Fibroblast of skin of back (primary cell): ENCODE results near the gene RNF31.

Experiments
- DNase-seq: peaks from one replicate; pipeline ENCODE4 v3.0.0-alpha.2; 2013

Gene RNF31

DNA sequence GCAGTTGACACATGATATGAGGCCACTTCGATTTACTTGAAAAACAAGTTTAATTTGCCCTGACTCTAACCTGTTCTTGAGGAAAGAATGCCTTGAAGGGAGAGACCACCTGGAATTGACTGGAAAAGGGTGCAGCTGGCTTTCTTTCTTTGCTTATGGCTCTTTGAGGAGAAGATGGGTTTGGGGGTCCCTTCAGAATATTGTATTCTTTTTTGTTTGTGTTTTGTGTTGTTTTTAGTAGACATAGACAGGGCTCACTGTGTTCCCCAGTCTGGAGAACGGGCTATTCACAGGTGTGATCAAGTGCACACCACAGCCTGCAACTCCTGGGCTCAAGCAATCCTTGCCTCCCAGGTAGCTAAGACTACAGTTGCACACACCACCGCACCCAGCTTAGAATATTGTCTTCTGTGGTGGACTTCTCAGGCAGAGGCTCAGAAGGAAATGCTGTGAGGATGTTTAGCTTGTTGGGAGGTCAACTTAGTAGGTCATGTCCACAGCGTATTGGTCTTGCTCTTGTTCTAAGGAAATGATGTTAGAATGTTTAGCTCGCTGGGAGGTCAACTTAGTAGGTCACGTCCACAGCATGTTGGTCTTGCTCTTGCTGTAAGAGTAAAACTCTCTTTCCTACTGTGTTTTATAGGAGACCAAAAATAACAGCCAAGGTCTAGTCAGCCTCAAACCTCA is 31.0 kb upstream of the RNF31 start:
- no peak for DNase-seq

DNA sequence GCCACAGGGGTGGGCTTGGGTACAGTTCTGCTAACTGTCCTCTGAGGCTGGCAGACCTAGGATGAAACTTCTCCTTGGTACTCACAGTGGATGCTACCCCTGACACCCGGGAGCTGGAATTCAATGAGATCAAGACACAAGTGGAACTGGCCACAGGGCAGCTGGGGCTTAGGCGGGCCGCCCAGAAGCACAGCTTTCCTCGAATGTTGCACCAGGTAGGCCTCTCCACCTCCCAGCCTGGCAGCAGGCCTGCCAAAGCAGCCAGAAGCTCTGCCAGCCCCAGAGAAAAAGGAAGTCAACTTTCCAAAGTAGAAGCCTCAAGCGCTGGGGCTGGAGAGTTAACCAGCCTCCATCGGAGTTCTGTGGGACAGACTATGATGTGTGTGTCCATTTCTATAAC is 30.1 kb upstream of the RNF31 start:
- no peak for DNase-seq

DNA sequence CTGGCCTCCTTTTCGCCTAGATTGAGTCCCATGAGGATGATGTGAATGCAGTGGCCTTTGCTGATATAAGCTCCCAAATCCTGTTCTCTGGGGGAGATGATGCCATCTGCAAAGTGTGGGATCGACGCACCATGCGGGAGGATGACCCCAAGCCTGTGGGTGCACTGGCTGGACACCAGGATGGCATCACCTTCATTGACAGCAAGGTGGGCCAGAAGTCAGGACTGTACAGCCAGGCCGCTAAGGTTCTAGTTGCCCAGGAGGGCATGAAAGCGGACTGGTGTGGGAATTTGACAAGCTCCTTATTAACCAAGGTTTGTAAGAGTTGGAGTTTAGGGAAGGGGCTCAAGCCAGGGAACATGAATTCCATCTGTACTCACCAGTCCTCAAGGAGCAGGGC is 27.6 kb upstream of the RNF31 start:
- DNase-seq, result no peak

- DNase-seq, result no peak
Measured at GRCh38 chr14:24121210-24121609, 26.1 kb upstream of the RNF31 start.

- no peak for DNase-seq
Measured at GRCh38 chr14:24122416-24122815, 24.9 kb upstream of the RNF31 start.

DNA sequence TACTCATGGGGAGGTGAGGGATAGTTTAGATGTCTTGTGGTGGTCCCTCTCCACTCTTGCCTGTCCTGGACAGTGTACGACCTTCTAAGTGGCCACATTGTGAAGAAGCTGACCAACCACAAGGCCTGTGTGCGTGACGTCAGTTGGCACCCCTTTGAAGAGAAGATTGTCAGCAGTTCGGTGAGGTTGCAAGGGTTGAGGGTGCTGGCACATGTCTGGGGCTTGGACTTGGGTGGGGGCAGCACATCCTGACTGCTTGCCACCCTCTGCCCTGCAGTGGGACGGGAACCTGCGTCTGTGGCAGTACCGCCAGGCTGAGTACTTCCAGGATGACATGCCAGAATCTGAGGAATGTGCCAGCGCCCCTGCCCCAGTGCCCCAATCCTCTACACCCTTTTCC is 24.4 kb upstream of the RNF31 start:
- DNase-seq, result no peak

DNA sequence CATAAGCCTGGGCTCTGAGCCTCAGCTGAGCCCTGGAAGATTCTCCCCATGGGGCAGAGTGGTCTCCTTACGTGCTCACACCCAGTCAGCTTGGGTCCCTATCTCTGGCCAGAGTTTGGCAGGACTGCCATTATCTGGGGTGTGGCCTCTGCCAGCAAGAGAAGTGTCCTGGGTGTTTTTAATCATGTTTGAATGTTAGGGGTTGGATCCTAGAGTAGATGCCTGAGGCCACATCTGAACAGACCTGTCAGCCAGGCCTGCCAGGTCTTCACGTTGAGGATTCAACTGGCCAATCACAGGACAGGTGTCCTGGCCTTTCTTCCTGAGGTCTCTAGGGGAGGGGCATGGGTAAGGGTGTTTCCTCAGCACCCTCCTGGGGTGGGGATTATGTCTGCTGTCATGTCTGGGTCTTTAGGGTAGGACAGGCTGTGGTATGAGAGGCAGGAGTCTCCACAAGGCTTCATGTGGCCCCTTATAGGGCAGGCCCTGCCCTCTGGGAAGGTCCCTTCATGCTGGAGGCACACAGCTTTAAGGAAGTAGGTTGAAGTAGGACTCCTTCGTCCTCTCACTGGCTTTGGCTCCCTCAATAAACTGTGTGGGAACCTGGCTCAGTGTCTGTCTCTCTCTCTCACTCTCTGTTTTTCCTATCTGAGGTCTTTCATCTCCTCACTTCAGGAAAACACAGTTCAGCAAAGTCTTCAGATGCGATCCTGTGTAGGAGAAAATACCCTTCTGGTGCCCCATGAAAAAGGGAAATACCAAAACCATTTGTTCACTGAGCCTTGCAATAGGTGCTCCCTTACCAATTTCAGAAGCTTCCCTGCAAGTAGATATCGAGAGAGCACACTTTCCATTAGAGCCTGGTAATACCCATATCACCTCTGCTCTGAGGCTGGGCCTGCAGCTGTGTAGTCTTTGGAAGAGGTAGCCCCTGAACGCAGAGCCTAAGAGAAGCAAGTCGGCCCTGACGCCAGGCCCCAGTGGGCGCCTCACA is 23.6 kb upstream of the RNF31 start:
- DNase-seq, result no peak

- DNase-seq, result no peak
Measured at GRCh38 chr14:24126939-24127338, 20.4 kb upstream of the RNF31 start.

DNA sequence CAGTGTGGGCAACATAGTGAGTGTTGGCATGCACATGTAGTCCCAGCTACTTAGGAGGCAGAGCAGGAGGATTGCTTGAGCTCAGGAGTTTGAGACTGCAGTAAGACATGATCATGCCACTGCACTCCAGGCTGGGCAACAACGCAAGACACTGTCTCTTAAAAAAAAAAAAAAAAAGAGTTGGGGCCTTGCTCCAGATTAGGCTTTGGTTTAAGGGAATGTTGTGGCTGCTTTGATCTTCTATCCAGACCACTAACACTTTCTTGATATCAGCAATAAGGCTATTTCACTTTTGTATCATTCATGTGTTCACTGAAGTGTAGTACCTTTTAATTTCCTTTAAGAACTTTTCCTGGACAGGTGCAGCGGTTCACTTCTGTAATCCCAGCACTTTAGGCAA is 19.6 kb upstream of the RNF31 start:
- DNase-seq, result no peak

GRCh38 chr14:24129410-24129998 is 17.8 kb upstream of the RNF31 start:
- DNase-seq, result no peak

DNA sequence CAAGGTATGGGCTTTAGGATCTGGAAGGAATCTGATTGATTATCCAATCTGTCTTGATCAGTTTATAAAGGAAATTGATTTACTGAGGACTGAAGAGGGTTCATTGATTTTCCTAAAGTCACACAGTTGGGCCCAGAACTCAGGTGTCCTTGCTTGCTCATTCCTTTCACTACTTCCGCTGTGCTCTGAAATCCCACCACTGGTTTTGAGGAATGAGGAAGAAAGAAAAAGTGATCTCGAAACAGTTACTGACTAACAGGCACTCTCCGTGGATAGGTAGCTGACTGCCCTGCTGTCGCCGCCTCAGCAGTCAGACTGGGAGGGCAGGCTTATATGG is 16.9 kb upstream of the RNF31 start, which contains the start of gene FITM1:
Gene FITM1, plus strand, starts transcription at position 280 of the 337 bp plus-strand sequence. CDS start 905 bp downstream, outside the sequence.
- no peak for DNase-seq

DNA sequence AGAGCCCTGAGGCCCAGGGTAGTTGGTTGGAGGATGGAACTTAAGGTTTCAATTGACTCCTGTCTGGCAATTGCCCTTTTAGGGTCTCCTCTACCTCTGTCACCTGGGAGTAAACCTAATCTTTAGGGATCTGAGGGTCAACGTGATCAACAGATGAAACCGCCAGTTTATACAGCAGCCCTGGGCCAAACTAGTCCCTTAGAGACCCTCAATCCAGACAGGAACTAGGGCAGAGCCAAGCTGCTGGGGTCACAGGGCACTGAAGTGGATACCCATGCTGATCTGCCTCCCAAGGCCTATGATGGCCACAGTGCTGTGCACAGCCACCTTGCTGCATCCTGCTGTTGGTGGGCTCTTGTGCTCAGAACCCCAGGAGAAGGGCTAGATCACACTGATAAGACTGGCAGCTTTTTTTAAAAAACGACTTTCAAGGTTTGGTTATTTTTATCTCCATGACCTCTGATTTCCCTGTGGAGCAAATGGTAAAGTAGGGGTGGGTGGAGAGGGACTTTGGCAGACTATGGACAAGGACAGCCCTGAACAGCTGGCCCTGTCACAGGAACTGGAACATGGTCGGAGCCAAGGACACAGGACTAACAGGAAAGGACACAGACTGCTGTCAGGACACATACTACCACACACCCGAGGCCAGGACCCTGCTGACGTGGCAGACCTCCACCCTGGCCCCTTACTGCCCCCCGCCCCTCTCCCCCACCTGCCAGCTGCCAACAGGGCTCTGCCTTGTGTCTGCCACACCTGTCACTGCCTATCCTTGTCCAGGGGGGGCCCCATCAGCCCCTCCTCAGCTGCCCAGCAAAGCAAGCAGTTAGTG is 16.4 kb upstream of the RNF31 start:
- no peak for DNase-seq

GRCh38 chr14:24131549-24131966 is 15.7 kb upstream of the RNF31 start:
- DNase-seq, result no peak

GRCh38 chr14:24132061-24132685 is 15.1 kb upstream of the RNF31 start:
- no peak for DNase-seq

DNA sequence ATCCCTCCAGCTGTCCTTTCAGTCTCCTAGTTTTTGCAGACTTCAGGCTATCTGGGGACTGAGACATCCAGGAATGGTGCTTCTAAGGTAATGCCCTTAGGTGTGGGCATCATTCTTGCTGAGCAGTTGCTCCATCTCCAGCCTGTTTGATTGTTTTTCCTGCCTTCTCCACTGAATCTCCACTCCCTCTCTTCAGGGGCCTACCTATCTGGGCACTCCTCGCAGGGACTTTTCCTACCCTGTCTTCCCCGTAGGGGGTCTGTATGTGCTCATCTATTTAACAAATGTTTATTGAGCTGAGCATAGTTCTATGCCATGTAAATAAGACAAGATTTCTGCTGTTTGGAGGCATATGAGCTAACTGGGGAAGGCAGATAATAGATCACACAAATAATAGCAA is 14.3 kb upstream of the RNF31 start:
- no peak for DNase-seq

- no peak for DNase-seq
Measured at GRCh38 chr14:24133735-24134134, 13.6 kb upstream of the RNF31 start.

DNA sequence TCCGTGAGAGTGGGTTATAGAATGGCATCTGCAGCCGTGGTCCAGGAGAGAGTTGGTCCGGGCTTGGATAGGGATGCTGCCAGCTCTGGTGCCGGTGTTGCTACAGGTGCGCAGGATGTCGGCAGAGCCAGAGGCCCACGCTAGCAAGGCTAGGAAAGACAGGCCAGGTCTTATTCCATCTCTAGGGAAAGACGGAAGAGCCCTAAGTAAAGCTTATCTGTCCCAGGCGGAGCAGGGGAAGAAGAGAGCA is 11.8 kb upstream of the RNF31 start:
- no peak for DNase-seq

- peak; percentile 85 for DNase-seq
Measured at GRCh38 chr14:24135834-24136683, 11.2 kb upstream of the RNF31 start, which contains the start of gene PSME1. Gene PSME1, plus strand, starts transcription at chr14:24136194. Its CDS starts 69 bp downstream, at chr14:24136263.

- DNase-seq, result no peak
Measured at GRCh38 chr14:24136684-24137528, 10.4 kb upstream of the RNF31 start.
